Mesenchymal stem cell (in vitro differentiated cells and primary cell): ENCODE data around the gene GALC.

Source experiments
- DNase-seq: peaks from one replicate; pipeline ENCODE4 v3.0.0-alpha.2; 2013
- H2AFZ ChIP-seq: one replicate; pipeline ENCODE4 v1.6.1; 2013; ENCODE audit warnings: low read depth, mild to moderate bottlenecking, control low read depth, inconsistent platforms, low read length, moderate library complexity
- H2AK5ac ChIP-seq: 2 replicates; pipeline ENCODE4 v1.6.1; 2013; ENCODE audit warnings: low read length, moderate library complexity, mild to moderate bottlenecking, inconsistent platforms; ENCODE audit not compliant: severe bottlenecking
- H2BK120ac ChIP-seq: one replicate; pipeline ENCODE4 v1.6.1; 2013; ENCODE audit warnings: low read depth, mild to moderate bottlenecking, inconsistent platforms, low read length, moderate library complexity
- H2BK12ac ChIP-seq, 2 experiments: one replicate each; pipeline ENCODE4 v1.6.1; 2013; ENCODE audit warnings: inconsistent platforms in 2 of 2, low read length in 2 of 2, mild to moderate bottlenecking in 2 of 2, moderate library complexity in 2 of 2, control low read depth in 1 of 2
- H2BK15ac ChIP-seq: one replicate; pipeline ENCODE4 v1.6.1; 2013; ENCODE audit warnings: mild to moderate bottlenecking, low read depth, inconsistent platforms; ENCODE audit not compliant: poor library complexity, severe bottlenecking
- H2BK5ac ChIP-seq: 2 replicates; pipeline ENCODE4 v1.6.1; 2013; ENCODE audit warnings: low read depth, mild to moderate bottlenecking, low read length, control low read depth, inconsistent platforms; ENCODE audit not compliant: poor library complexity, severe bottlenecking
- H3K14ac ChIP-seq, 2 experiments: one replicate each; pipeline ENCODE4 v1.6.1; 2013; ENCODE audit warnings: inconsistent platforms in 2 of 2, low read length in 2 of 2, control low read depth in 1 of 2, mild to moderate bottlenecking in 1 of 2, moderate library complexity in 1 of 2
- H3K18ac ChIP-seq, 2 experiments: one replicate each; pipeline ENCODE4 v1.6.1; 2013; ENCODE audit warnings: inconsistent platforms in 2 of 2, low read length in 2 of 2, control low read depth in 1 of 2, low read depth in 1 of 2, mild to moderate bottlenecking in 1 of 2
- H3K23ac ChIP-seq, 2 experiments: one replicate each; pipeline ENCODE4 v1.6.1; 2013; ENCODE audit warnings: inconsistent platforms in 2 of 2, low read length in 2 of 2, mild to moderate bottlenecking in 2 of 2, moderate library complexity in 2 of 2, control low read depth in 1 of 2
- H3K27ac ChIP-seq: 2 replicates; pipeline ENCODE4 v1.5.1; 2013; ENCODE audit warnings: mild to moderate bottlenecking, moderate library complexity, low read length, control low read depth, inconsistent platforms; ENCODE audit not compliant: poor library complexity, severe bottlenecking
- H3K27me3 ChIP-seq, 2 experiments: 2 replicates each; pipeline versions ENCODE4 v1.6.1 to v1.7.0; 2013; ENCODE audit warnings: low read length in 2 of 2, mild to moderate bottlenecking in 2 of 2, moderate library complexity in 2 of 2, control low read depth in 1 of 2, inconsistent platforms in 1 of 2; ENCODE audit not compliant: control insufficient read depth in 1 of 2, insufficient read depth in 1 of 2
- H3K36me3 ChIP-seq, 2 experiments: 2 replicates each; pipeline versions ENCODE4 v1.6.1 to v1.7.0; 2013; ENCODE audit warnings: low read length in 2 of 2, control low read depth in 1 of 2, inconsistent platforms in 1 of 2, low read depth in 1 of 2, mild to moderate bottlenecking in 1 of 2; ENCODE audit not compliant: insufficient read depth in 2 of 2, control insufficient read depth in 1 of 2
- H3K4ac ChIP-seq, 2 experiments: one replicate each; pipeline ENCODE4 v1.6.1; 2013; ENCODE audit warnings: inconsistent platforms in 2 of 2, low read length in 2 of 2, mild to moderate bottlenecking in 2 of 2, moderate library complexity in 2 of 2, control low read depth in 1 of 2, low read depth in 1 of 2
- H3K4me1 ChIP-seq: 2 replicates; pipeline ENCODE4 v1.6.1; 2013; ENCODE audit warnings: low read depth, low read length, control low read depth; ENCODE audit not compliant: control insufficient read depth, insufficient read depth
- H3K4me2 ChIP-seq: 2 replicates; pipeline ENCODE4 v1.6.1; 2013; ENCODE audit warnings: low read length, mild to moderate bottlenecking, inconsistent platforms; ENCODE audit not compliant: poor library complexity, severe bottlenecking
- H3K4me3 ChIP-seq, 2 experiments: 2 replicates each; pipeline versions ENCODE4 v1.5.1 to v1.7.0; 2013; ENCODE audit warnings: low read length in 2 of 2, mild to moderate bottlenecking in 2 of 2, control low read depth in 1 of 2, low read depth in 1 of 2; ENCODE audit not compliant: insufficient read depth in 1 of 2
- H3K79me1 ChIP-seq: replicated peaks from 2 replicates; pipeline ENCODE4 v1.6.1; 2013; ENCODE audit warnings: mild to moderate bottlenecking, control low read depth, low read length, inconsistent platforms; ENCODE audit not compliant: poor library complexity, severe bottlenecking
- H3K9ac ChIP-seq: 2 replicates; pipeline ENCODE4 v1.7.0; 2013; ENCODE audit warnings: mild to moderate bottlenecking, low read length, moderate library complexity
- H3K9me3 ChIP-seq: 2 replicates; pipeline ENCODE4 v1.7.0; 2013; ENCODE audit warnings: mild to moderate bottlenecking, low read length; ENCODE audit not compliant: control insufficient read depth
- H4K8ac ChIP-seq: one replicate; pipeline ENCODE4 v1.6.1; 2013; ENCODE audit warnings: inconsistent platforms, mild to moderate bottlenecking, low read length, moderate library complexity
- H4K91ac ChIP-seq: one replicate; pipeline ENCODE4 v1.6.1; 2013; ENCODE audit warnings: mild to moderate bottlenecking, low read length, inconsistent platforms
- WGBS: methylation state at CpG from one replicate; pipeline ENCODE4 v1.1.7; 2013; ENCODE audit warnings: mixed read lengths; 5-methylcytosine and 5-hydroxymethylcytosine counted together

Gene GALC

GRCh38 chr14:88004506-88005036, 11.6 kb upstream of the GALC start:
- no peak overlapping the region for H3K4ac ChIP-seq
- no peak overlapping the region for H3K14ac ChIP-seq
- 100% methylated on average over 1 of the region's 3 CpGs for WGBS

GRCh38 chr14:88003425-88003824, 10.4 kb upstream of the GALC start:
- Histone ChIP-seq H3K36me3 (no peaks in the 10 kb centered on the region), H3K18ac (no peak overlapping the region), H3K4ac (no peak overlapping the region), H2BK5ac (no peak overlapping the region), H3K23ac (no peak overlapping the region), H3K4me1 (no peaks in the 10 kb centered on the region), H3K27me3 (peaks cover 0 to 4% of the 10 kb centered on the region in 2 experiments), H3K27ac (no peak overlapping the region), H2AFZ (no peak overlapping the region), H2AK5ac (no peak overlapping the region), H3K9ac (no peak overlapping the region), H2BK120ac (no peak overlapping the region), H3K14ac (no peak overlapping the region), H3K4me2 (no peak overlapping the region), H2BK15ac (no peak overlapping the region), H2BK12ac (no peak overlapping the region), H4K8ac (no peak overlapping the region), H3K79me1 (no peaks in the 10 kb centered on the region), H4K91ac (no peak overlapping the region), H3K9me3 (no peaks in the 10 kb centered on the region), H3K4me3 (no peak overlapping the region)
- WGBS: 97% methylated on average over 3 of the region's 4 CpGs
- no peak for DNase-seq

More at GRCh38 chr14:88004506-88005036, 11.6 kb upstream of the GALC start:
- no peaks in the 10 kb centered on the region for H3K79me1 ChIP-seq
- H2BK5ac ChIP-seq: no peak overlapping the region
- H3K27ac ChIP-seq: no peak overlapping the region
- no peak overlapping the region for H4K91ac ChIP-seq
- H2BK12ac ChIP-seq: no peak overlapping the region
- H3K4me3 ChIP-seq: no peak overlapping the region
- H3K9ac ChIP-seq: no peak overlapping the region
- H3K18ac ChIP-seq: no peak overlapping the region
- no peaks in the 10 kb centered on the region for H3K27me3 ChIP-seq
- H3K4me1 ChIP-seq: no peaks in the 10 kb centered on the region
- H3K23ac ChIP-seq: no peak overlapping the region
- no peak overlapping the region for H2AFZ ChIP-seq
- no peak overlapping the region for H2BK15ac ChIP-seq
- H2AK5ac ChIP-seq: no peak overlapping the region
- no peak overlapping the region for H3K4me2 ChIP-seq
- no peaks in the 10 kb centered on the region for H3K36me3 ChIP-seq
- H3K9me3 ChIP-seq: no peaks in the 10 kb centered on the region
- no peak for DNase-seq
- H2BK120ac ChIP-seq: no peak overlapping the region
- H4K8ac ChIP-seq: no peak overlapping the region

GRCh38 chr14:88002421-88003075, 9.6 kb upstream of the GALC start:
- H3K4ac ChIP-seq: no peak overlapping the region
- no peaks in the 10 kb centered on the region for H3K79me1 ChIP-seq
- H3K27ac ChIP-seq: no peak overlapping the region
- H2BK15ac ChIP-seq: no peak overlapping the region
- no peaks in the 10 kb centered on the region for H3K9me3 ChIP-seq
- no peak overlapping the region for H4K8ac ChIP-seq
- H3K18ac ChIP-seq: no peak overlapping the region
- H4K91ac ChIP-seq: no peak overlapping the region
- no peak overlapping the region for H2BK12ac ChIP-seq
- 72% methylated on average over 3 of the region's 4 CpGs for WGBS
- H3K9ac ChIP-seq: no peak overlapping the region
- no peak overlapping the region for H3K23ac ChIP-seq
- no peak overlapping the region for H3K14ac ChIP-seq
- H3K36me3 ChIP-seq: no peaks in the 10 kb centered on the region
- H3K4me3 ChIP-seq: no peak overlapping the region
- no peak overlapping the region for H2BK120ac ChIP-seq
- no peaks in the 10 kb centered on the region for H3K4me1 ChIP-seq
- no peak overlapping the region for H2AFZ ChIP-seq
- no peak overlapping the region for H2BK5ac ChIP-seq
- DNase-seq: no peak
- H3K27me3 ChIP-seq: peaks cover 0 to 4% of the 10 kb centered on the region in 2 experiments
- H3K4me2 ChIP-seq: no peak overlapping the region
- H2AK5ac ChIP-seq: no peak overlapping the region

GRCh38 chr14:87999277-87999676, 6.3 kb upstream of the GALC start:
- Histone ChIP-seq H2AFZ (no peak overlapping the region), H2BK5ac (no peak overlapping the region), H3K9ac (no peak overlapping the region), H4K91ac (no peak overlapping the region), H3K14ac (no peak overlapping the region), H2AK5ac (no peak overlapping the region), H3K79me1 (no peaks in the 10 kb centered on the region), H3K4ac (no peak overlapping the region), H3K9me3 (no peaks in the 10 kb centered on the region), H2BK12ac (no peak overlapping the region), H2BK15ac (no peak overlapping the region), H3K4me2 (no peak overlapping the region), H3K27ac (no peak overlapping the region), H3K18ac (no peak overlapping the region), H3K27me3 (peaks cover 0 to 4% of the 10 kb centered on the region in 2 experiments), H3K23ac (no peak overlapping the region), H4K8ac (no peak overlapping the region), H2BK120ac (no peak overlapping the region), H3K4me3 (no peak overlapping the region), H3K36me3 (no peaks in the 10 kb centered on the region), H3K4me1 (no peaks in the 10 kb centered on the region)
- no peak for DNase-seq
- 97% methylated on average over 2 of the region's 2 CpGs for WGBS
